HK-2 (cell line): ENCODE results near the gene CLASP1.
A peak's percentile ranks its signal among the peaks of the same experiment; 100 is the strongest.
"Not testable (repeated sequence)": the region's sequence is repeated elsewhere in the genome, so short reads cannot be mapped to it uniquely, and the experiment has no call there.

ENCODE experiments used
- DNase-seq: peaks from one replicate; pipeline ENCODE4 v3.0.0-alpha.2; 2018; ENCODE audit not compliant: unreplicated experiment

Gene CLASP1

DNA sequence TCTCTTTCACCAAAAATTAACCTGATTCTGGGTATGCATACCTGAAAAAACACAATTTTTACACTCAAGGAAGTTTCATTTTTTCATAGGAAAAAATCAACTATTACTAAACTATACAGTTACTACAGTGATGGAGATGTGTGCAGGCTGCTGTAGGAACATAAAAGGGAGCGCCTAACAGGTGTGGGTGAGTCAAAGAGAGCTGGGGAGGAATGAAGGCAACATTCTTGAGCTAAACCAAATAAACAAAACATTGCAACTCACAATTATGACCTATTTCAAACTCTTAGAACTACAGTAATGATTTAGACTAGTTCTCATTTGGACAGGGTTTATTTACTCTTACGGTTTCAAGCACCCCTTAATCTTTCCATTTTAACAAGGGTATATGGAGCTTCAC is 13.4 kb upstream of the CLASP1 start:
- DNase-seq: no peak

DNA sequence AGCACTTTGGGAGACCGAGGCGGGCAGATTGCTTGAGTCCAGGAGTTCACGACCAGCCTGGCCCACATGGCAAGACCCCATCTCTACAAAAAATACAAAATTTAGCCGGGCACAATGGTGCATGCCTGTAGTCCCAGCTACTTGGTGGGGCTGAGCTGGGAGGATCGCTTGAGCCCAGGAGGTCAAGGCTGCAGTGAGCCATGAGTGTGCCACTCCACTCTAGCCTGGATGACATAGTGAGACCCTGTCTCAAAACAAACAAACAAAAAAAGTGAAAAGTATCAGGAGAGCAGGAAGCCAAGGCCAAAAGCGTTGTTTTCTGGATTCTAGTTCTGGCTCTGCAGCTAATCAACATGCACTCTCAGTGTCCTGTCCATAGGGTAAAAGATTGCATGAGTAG is 10.7 kb upstream of the CLASP1 start:
- no peak for DNase-seq

DNA sequence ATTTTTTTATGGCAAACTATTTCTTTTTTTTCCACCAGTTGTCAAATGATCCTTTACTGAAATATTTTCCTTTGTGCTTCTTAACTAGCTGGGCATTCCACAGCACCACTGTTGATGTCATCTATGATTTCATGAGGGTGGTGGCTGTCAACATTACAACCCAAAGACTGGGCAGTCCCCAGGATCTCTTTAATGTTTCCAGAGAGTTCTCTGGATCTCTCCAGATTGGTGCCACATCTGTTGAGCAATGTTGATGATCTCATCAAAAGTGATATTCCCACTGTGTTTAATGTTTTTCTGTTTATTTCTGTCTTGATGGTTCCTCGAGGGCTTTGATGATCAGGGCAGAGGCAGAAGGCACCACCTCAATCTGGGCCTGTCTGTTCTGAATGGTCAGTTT is 9.1 kb upstream of the CLASP1 start:
- DNase-seq: not testable (repeated sequence)

DNA sequence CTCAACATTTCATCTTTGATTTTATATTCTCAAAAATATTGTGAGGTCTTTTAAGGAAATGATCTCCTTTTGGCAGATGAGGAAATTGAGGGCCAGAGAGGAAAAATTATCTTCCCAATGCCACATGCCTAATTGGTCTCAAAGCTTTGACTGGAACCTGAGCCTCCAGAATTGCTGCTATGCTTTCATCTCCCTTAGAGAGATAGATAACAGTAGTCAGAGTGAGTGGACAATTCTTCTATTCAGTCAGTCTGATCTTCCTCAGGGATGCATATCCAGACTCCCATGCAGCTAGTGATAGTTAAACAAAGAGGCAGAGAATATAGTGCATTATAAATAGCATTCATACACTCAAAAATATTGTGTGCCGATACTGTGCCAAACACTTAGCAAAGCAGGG is 3.8 kb upstream of the CLASP1 start:
- DNase-seq: no peak

DNA sequence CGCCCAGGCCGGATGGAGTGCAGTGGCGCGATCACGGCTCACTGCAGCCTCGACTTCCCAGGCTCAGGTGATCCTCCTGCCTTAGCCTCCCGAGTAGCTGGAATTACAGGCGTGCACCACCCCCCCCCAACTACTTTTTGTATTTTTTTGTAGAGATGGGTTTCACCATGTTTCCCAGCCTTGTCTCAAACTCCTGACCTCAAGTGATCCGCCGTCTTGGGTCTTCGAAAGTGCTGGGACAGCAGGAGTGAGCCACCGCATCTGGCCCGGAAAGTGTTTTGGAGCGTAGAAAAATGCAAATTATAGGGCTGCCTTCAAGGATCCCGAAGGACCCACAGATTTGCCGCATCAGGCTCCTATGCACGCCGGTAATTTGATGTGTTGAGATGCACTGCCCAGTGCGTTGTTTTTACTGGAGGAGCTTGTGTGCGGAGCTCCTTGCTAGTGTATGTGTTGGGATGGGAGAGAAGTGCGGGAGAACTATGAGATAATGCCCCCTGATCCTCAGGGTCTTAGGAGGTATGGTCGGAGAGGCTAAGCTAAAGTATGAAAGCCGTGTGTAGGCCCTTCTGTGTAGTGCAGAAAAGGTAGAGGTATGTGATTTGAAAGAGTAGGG is 1.2 kb upstream of the CLASP1 start:
- peak; percentile 33 for DNase-seq

DNA sequence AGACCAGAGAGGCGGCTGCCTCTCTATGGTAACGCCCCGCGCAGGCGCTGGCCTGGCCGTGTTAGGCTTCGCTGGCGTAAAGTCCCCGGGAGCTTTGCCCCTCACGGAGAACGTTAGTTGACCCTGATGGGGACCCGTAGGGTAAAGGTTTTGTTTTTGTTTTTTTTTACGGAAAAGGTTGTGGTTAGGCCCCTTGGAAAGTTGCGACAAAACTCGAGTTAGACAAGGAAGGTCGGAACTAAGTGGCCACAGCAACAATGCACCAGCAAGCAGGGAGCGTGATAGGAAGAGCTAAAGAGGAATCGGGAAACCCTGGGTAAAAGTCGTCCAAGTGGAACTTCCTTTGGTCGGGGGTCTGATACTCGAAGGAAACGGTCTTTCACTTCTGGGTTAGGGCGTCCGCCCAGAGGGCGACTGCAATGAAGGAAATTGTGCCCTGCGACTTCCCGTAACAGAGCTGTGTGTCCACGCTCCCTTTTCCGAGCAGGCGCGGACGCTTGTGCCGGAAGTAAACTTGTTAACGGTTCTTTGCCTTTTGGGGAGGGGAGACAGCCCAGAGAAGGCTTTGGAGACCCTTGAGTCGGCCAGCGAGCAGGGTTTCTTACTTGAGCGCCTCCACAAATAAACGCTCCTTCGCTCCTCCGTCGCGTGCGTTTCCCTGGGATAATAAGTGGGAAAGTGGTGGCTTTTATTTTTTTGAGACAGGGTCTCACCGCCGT is 493 bp upstream of the CLASP1 start:
- DNase-seq: peak; percentile 82

DNA sequence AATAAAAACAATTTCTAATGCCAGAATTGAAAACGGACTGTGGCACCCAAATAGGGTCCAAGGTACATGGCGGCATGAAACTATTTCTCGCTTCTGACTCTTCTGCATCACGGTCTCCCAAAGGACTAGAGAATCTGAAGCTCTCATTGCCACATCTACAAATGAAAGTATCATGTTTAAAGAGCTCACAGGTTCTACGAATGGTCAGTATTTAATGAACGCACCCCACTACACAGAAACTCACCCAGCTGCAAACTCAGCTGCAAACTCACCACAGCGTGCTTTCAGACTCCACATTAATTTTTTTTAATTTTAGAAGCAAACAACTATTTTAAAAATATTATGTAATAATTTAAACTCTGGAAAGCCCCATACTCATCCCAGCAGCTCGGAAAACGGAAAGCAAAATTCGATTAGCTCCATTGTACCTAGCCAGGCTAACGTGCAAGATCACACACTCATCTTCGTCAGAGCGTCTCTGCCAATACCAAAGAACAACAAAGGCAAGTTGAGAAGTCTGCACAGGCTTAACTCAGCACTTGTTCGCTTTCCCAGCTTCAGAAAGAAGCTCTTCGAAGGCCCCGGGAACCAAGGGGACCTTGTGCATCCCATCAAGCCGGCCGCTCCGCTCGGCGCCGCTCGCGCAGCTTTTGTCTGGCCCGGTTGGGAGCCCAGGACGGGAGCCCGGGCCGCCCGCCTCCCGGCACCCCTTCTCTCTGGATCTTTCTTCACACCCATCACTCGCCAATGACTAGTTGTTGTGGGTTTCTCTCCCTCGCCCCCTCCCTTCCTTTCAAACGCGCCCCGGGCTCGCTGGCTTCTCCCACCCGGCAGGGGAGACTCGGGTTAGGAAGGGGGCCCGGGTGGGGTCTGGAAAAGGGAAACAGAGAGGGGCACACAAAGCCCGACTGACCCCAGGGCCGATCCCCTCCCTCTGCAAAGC is 785 bp downstream of the CLASP1 start:
- DNase-seq: peak; percentile 58

DNA sequence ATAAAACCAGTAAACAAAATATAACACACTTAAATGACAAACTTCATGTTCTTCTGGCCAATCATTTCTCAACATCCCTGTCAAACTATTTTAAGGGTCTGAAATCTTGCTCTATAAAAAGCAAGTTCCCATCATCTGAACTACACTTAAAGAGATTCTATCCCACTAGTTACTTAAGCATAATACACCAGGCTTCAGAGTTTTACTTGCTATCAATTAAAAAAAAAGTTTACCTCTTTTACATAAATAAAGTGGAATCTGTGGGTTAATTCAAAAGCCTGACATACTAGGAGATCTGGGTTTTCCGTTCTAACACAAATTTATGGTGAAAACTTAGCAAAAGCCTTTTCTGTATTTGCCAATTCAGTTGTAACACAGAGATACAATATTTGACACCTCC is 1.9 kb downstream of the CLASP1 start:
- no peak for DNase-seq

DNA sequence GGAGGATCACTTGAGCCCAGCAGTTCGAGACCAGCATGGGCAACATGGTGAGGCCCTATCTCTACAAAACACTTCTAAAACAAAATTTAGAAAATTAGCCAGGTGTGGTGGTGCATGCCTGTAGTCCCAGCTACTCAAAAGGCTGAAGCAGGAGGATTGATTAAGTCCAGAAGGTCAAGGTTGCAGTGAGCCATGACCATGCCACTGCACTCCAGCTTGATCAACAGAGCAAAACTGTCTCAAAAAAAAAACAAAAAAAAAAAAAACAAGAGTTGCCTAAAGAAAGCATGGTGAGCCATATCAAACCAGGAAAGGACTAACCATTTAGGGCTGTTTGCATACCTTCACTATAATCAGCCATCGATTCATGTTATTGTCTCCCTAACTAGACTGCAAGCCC is 4.5 kb downstream of the CLASP1 start:
- DNase-seq: no peak

DNA sequence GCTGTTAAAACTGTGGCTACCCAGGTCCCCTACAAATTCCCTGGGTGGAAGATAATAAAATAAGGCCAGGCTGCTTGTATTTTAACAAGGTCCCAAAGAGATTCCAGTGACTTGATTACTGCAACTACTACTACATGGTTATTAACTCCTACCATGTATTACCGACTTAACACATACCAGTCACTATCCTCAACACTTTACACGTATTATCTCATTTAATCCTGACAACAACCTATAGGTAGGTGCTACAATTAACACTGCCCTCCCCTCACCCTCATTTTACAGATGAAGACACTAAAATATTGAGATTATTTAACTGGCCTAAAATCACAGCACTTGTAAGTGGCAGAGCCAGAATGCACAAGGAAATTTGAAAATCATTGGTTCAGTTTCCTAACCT is 5.4 kb downstream of the CLASP1 start:
- DNase-seq: no peak

DNA sequence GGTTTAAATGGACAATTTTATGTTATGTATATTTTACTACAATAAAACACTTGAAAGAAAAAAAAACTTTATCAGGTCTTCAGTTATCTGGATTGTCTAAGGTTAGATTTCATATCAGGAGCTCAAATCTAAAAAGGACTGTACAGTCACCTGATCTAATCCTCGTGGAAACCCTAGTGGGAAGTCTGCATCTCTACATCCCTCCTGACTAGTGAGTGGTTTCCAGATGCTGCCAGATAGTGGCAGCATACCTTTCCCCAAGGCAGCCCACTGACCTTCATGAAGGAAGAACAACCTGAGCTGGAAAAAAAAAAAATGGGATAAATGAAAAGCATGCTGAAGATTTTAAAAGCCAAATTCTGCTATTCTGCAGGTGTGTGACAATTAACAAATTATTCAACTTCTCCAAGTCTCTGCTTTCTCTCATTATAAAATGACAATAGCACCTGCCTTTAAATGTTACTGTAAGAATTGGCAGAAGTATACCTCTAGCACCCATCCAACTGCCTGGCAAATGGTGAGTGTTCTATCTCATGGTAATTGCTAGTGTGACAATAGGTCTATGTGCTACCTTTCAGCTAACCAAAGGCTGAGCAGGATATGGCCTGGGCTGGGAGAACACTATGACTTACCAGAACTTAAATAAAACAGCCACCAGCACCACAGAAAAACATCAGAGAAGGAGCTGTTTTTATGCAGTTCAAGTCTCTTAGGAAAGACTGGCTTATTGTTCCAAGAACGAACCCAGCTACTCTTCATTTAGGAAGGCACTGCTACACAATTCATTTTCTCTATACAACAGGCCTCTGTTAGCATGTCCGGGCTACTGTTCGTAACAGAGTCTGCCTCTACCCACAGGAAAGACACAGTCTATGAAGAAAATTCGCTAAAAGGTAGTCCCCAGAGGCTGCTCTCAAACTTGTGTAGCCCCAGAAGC is 8.6 kb downstream of the CLASP1 start:
- DNase-seq: no peak

DNA sequence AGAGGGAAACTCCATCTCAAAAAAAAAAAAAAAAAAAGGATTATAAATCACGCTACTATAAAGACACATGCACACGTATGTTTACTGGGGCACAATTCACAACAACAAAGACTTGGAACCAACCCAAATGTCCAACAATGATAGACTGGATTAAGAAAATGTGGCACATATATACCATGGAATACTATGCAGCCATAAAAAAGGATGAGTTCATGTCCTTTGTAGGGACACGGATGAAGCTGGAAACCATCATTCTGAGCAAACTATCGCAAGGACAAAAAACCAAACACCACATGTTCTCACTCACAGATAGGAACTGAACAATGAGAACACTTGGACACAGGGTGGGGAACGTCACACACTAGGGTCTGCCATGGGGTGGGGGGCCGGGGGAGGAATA is 9.4 kb downstream of the CLASP1 start:
- DNase-seq: not testable (repeated sequence)

DNA sequence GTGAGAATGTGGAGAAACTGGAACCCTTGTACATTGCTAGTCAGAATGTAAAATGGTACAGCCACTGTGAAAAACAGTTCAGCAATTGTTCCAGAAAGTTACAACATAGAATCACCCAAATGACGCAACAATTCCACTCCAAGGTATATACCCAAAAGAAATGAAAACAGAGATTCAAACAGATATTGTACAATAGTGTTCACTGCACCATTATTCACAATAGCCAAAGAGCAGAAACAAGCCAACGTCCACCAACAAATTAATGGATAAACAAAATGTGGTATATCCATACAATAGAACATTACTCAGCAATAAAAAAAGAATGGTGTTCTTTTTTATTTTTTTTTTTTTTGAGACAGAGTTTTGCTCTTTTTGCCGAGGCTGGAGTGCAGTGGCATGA is 10.9 kb downstream of the CLASP1 start:
- DNase-seq: no peak

DNA sequence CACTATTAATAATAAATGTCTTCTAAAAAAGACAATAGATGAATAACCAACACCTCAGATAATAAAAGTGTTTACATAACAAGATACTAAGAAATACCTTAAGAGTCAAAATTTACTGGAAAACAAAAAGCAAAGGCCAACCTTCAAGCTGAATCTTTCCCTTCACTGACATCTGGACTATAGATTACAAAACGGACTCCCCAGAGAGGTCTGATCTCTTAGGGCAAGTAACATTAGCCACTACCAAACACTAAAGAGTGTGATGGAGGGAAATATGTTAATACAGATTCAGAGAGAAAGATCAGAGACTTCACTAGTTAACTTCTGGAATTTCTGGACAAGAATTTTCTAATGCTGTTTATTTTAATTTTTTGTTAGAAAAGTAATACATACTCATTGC is 13.9 kb downstream of the CLASP1 start:
- no peak for DNase-seq

DNA sequence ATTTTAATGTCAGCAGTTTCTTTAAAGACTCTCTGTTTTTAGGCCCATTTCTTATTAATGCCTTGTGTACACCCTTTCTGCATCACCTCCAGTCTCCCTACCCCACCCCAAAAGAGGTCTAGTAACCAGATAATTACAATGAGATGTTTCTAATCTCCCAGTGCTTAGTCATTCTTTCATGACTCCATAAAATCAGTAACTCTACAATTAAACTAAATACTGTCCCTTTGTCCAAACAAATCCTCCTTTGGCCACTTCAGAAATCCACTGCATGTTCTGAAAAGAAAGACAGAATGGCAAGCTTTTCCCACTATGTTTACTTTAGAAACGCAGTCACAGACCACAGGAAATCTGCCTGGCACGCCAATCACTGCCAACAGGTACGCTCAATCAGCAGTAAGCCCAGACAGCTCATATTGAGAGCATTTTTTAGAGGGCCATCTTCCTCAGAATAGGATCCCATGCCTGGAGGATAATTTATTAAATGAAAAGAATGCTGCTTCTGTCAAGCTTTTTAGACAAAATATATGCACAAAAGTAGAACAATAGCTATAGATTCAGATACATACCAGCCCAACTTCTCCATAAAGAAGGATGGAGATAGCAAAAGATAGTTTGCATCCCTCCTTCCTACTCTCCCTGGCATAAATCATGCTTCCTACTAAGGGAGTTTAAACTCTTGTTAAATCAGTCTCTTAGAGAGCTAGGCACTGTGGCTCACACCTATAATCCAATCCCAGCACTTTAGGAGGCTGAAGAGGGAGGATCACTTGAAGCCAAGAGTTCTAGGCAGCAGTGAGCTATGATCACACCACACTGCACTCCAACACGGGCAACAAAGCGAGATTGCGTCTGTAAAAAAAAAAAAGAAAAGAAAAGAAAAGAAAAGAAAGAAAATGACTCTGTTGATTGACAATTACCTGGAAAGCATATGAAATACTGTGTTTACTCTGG is 14.6 kb downstream of the CLASP1 start:
- peak; percentile 51 for DNase-seq

DNA sequence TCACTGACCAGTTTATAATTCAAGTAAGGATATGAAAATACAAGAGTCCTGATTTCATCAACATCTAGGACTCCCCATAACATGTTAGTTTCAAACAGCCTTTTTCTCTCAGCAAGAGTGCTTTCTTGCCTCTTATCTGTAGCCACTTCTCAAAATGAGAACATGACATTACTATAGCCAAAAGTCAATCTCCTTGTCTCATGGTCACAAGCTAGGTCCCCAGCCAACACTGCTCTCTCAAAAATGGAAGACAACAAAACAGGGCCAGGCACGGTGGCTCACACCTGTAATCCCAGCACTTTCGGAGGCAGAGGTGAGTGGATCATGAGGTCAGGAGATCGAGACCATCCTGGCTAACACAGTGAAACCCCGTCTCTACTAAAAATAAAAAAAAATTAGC is 15.8 kb downstream of the CLASP1 start:
- no peak for DNase-seq

DNA sequence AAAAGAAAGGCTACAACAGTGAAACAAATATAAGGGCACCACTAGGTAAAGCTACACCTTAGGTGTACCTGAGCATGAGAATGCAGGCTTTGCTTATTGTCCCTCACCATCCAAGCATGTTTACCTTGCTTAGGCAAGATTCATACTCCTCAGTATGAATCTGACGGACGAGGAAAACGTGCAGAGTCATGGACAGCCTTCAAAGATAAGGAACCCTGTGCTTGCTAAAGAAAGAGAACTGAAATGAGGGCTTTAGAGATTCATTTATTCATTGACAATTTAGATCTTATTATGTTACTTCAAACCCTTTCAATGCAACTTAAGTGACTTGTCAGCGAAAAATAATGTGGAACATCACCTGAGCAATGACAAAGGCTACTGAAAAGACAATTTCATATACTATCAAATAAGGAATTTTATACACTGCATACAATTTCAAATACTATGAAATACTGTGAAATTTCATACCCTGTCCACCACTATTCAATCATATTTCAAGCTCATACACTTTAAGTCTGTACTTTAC is 21.7 kb downstream of the CLASP1 start:
- DNase-seq: no peak

DNA sequence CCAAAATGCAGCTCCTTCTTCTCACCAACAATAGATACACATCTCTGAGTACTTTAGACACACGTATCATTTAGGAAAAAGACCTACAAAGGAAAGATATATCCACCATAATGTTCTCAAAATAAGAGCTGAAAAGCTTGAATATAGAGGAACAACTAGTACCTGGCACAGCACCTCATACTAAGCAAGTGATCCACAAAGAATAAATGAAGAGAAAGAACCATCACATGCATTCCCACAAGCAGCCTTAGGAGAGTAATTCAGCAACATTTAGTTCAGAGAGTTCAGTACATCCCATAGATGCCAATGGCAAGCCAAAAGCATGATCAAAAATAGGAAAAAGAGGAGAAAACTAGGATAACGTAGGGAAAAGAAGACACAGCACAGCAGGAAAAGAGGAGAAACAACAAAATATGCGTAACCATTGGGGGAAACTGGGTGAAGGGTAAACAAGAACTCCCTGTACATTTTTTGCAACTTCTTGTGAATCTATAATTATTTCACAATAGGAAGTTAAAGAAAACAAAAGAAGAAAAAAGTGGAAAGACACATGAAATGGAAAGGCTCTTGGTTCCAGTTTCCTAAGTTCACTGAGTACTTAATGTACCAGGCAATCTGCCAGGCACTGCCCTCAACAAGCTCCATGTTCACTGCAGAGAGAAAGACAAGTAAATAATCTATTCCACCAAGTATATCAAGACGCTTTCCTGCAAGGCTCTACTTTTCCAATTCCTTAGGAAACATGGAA is 22.3 kb downstream of the CLASP1 start:
- no peak for DNase-seq

DNA sequence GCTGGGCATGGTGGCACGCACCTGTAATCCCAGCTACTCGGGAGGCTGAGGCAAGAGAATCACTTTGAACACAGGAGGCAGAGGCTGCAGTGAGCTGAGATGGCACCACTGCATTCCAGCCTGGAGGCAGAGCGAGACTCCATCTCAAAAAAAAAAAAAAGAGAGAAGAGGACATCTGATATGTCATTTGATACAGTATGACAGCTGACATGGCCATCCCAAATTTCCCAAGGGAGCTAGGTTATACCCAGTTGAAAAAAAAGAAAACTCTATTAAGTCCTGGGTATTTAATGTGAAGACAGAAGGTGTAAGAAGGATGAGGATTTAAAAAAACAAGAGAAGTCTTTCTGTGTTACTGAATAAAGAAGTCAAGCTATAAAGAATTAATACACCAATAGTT is 23.3 kb downstream of the CLASP1 start:
- no peak for DNase-seq
